ENCODE measurements around the gene ZDHHC16.
"Not testable (repeated sequence)": the region's sequence is repeated elsewhere in the genome, so short reads cannot be mapped to it uniquely, and the experiment has no call there.

The ZDHHC16 gene

DNA sequence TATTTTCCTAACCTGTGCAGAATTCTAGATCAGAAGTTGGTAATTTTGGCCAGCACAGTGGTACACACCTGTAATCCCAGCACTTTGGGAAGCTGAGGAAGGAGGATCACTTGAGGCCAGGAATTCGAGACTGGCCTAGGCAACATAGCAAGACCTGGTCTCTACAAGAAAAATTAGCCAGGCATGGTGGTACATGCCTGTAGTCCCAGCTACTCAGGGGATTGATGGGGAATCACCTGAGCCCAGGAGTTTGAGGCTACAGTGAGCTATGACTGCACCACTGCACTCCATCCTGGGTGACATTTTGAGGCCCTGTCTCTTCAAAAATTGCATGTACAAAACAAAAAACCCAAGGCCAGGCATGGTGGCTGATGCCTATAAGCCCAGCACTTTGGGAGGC is 11.4 kb upstream of the ZDHHC16 start:
- no peak for DNase-seq

DNA sequence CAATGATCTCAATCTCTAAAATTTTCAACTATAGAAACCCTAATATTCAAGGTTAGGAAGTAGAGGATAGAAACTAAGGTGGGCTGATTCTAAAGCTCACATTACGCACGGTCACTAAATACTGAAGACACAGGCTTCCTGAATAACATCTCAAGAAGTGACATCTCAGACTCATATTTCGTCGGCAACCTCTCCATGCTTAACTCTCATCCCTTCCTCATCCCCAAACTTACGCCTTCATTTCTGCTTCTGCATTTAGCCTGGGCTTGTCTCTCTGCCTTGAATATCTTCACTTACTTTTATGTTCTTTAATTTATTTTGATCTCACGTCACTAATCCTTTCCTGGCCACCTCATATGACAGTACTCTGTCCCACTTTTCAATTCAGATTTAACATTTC is 10.8 kb upstream of the ZDHHC16 start:
- DNase-seq = no peak

GRCh38 chr10:97442277-97442676 is 3.7 kb upstream of the ZDHHC16 start:
- DNase-seq = no peak

GRCh38 chr10:97444212-97444611 is 1.8 kb upstream of the ZDHHC16 start:
- DNase-seq = no peak

- DNase-seq = no peak
Observed at GRCh38 chr10:97445357-97445721, 636 bp upstream of the ZDHHC16 start.

DNA sequence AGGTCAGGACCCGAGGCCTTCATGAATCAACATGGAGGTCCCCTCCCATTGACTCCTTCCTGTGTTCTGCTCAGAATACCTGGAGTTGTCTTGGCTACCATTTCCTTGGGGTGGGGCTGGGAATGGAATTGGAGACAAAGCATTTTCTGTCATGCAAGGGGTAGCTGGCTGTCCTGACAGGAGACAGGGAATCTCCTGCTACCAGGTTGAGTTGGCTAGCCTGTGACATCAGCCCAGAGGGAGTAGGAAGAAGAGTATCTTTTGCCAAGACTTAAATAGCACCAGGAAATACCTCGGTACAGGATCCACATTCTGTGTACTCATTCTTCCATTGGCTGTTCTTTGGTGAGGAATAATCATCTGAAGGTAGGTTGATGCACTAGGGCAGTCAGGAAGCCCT is 4.9 kb downstream of the ZDHHC16 start:
- no peak for DNase-seq

- no peak for DNase-seq
Observed at GRCh38 chr10:97451605-97452004, 5.6 kb downstream of the ZDHHC16 start.

- no peak for DNase-seq
Observed at GRCh38 chr10:97452352-97452751, 6.4 kb downstream of the ZDHHC16 start.

DNA sequence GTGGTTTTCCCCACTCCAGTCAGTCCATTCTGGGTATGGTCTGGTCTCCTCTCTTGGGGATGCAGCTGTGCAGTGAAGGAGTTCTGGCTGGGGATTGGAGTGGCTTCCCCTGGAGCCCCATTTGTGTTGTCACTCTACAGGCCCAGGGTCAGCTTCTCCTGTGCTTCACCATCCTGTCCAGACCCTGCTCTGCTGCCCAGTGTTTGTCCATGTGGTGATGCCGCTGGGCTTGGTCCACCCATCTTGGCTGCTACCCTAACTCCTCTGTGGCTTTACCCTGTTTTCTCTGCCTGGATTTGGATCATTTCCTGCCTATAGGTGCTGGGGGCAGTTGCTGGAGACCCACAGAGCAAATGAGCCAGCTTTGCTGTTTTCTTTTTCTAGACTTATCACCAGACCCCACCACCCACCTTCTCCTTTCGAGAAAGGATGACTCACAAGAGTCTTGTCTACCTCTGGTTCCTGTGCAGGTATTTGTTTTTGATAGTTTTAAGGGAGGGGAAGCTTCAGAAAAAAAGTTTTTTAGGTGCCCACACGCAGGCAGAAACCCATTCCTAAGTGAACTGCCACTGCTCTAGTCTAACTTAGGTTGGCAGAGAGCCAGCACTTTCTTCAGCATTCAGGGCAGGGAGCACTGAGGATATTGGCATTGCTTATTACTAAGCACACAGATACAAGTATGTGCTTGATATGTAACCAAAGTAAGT is 8.5 kb downstream of the ZDHHC16 start:
- DNase-seq = no peak

GRCh38 chr10:97456034-97456685 is 10.2 kb downstream of the ZDHHC16 start:
- DNase-seq = no peak

DNA sequence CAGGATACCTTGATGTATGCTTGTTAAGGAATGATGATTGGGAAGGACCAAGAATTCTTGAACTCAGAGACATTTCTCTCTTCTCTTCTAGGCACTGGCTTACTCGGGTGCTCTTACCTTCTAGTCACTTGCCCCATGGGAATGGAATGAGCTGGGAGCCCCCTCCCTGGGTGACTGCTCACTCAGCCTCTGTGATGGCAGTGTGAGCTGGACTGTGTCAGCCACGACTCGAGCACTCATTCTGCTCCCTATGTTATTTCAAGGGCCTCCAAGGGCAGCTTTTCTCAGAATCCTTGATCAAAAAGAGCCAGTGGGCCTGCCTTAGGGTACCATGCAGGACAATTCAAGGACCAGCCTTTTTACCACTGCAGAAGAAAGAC is 10.7 kb downstream of the ZDHHC16 start:
- DNase-seq = no peak

DNA sequence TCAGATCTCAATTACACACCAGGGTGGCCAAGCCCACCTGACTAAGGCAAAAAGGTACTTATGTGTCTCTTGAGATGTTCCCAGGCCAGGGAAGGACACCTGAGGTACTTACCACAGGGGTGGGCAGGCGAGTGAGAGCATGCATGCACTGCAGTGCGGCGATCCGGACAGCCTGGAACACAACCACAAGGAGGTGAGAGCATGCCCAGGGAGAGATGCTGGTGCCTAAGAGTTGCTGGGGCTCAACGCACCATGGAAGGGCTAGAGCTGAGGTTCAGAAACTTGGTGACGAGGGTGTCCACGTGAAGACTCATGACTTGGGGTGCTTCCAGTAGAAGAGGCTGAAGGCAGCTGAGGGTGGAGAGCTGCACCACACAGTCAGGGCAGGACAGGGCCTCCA is 13.1 kb downstream of the ZDHHC16 start:
- DNase-seq = no peak

DNA sequence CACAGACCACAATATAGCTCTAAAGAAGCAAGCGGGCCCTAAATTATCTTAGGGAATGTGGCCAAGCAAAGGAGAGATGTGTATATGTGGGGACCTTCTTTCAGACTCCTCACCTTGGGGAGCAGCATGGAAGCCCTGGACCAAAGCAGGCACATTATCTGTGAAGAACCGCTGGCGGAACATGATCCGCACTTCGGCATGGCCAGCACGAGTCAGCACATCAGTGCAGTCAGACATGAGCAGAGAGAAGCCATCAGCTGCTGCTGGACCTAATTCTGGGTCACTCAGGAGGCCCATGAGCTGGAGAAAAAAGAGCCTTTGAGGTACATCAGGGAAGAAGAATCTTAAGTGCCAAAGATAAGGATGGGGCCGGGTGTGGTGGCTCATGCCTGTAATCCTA is 14.0 kb downstream of the ZDHHC16 start:
- DNase-seq = no peak

- DNase-seq = no peak
Observed at GRCh38 chr10:97462309-97462708, 16.3 kb downstream of the ZDHHC16 start.

DNA sequence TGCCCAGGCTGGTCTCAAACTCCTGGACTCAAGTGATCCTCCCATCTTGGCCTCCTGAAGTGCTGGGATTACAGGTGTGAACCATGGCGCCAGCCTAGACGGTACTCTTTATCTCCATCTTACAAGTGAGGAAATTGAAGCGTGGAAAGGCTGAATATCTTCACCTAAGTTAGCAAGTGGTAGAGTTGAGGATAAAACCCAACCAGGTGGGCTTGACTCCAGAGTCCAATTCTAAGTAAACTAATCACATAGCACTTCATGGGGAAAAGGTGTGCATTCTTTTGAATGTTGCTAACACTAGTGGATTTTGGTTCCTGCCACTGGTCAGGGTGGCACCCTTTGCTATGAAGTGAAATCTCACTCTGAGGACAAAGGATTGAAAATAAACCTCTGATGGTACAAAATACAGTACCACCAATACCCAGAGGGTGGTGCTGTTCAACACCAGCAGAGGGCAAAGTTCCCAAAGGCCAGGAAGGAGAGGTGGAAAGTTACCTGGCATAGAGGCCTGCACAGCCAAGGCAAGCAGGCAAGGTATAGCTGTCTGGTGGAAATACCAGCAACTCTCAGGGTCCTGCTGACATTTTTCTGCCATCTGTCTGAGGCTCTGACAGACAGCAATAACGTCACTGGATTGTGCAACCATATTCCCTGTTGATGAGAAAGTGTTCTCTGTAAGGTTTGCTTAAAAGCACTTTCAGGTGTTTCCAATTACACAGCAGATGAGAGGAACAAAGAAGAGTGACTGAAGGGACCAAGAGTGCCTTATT is 17.6 kb downstream of the ZDHHC16 start:
- DNase-seq = peak in 4 of 5 donors; percentile 10 to 35 (median 18)

DNA sequence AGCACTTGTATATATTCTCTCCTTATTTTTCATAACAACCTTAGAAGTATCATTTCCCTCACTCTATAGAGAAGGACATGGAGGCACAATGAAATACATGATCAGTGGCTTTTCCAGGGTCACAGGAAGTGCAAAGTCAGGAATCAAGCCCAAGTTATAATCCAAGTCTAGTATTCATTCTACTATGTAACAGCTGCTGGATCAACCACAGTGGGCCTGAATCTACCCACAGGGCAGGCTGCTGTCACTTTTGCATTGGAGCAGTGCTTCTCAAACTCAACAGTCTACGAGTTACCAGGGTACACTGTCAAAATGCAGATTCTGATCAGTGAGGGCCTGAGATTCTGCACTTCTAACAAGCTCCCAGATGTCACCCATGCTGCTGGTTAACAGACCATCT is 18.3 kb downstream of the ZDHHC16 start:
- no peak for DNase-seq

GRCh38 chr10:97465982-97466381 is 20.0 kb downstream of the ZDHHC16 start:
- no peak for DNase-seq

DNA sequence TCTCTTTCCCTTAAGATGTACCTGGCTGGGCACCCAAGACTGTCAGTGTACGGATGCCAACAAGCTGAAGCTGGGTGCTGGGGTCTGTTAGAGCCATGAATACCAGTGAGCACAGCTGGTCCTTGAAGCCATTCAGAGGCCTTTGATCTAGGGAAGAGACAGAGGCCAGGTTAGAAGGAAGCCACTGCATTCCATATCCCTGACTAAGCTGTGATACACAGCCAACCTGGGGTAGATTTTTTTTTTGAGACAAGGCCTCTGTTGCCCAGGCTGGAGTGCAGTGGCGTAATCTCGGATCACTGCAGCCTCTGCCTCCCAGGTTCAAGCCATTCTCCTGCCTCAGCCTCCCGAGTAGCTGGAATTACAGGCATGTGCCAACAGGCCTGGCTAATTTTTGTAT is 20.8 kb downstream of the ZDHHC16 start:
- no peak for DNase-seq

- peak in 1 of 5 donors; percentile 13 for DNase-seq
Observed at GRCh38 chr10:97468162-97468561, 22.2 kb downstream of the ZDHHC16 start.

- DNase-seq = not testable (repeated sequence)
Observed at GRCh38 chr10:97468781-97469180, 22.8 kb downstream of the ZDHHC16 start.

GRCh38 chr10:97474918-97475317 is 28.9 kb downstream of the ZDHHC16 start:
- DNase-seq = no peak

DNA sequence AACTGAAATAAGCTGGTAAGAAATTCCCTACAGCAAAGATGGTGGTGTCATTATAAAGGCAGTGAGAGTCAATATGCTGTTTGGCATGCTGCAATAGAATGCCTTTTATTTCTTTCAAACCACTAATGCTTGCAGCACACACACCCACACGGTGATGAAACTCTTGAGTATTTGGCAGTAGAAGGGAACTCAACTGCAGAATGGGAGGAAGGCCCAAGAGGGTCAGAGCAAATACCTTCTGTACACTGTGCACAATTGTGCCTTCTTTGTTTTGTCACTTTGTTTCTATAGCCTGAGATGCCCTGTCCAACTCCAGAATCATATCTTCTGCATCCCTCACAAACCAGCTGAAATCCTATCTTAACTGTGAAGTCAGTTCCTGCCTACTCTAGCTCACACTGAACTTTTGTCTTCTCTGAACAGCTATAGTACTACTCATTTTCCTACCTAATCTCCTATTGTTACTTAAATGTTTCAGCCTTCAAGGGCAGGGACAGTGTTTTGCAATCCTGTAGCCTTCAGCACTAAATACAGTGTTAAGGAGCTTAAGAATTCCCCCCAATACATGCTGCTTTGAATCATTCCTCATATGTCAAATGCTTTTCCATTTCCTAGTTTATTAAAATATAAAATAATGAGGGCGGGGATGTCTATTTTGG is 30.1 kb downstream of the ZDHHC16 start:
- DNase-seq = no peak

DNA sequence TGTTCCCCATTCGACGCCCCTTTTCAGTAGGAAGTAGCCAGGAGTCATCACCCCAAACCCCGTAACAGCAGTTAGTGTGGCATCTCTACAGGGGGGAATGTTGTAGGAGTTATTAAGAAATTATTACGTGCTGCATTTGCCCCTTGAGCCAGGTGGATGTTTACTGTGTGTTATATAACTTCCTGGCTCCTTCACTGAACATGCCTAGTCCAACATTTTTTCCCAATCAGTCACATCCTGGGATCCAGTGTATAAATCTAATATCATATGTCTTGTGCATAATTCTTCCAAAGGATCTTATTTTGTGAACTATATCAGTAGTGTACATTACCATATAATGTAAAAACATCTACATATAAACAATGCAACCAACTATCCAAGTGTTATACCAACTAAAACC is 33.4 kb downstream of the ZDHHC16 start:
- DNase-seq = not testable (repeated sequence)

Measured in T-helper 1 cell (primary cell).